Thyroid gland (tissue), 4 donors: ENCODE results near the gene CC2D1B. TPM values are rescaled to one million over a fixed set of nuclear protein-coding genes. Genes with fewer than 3 reads are reported as not detected.

ENCODE experiments used
- DNase-seq, 2 donors: peaks; one replicate each; pipeline ENCODE4 v3.0.0-alpha.2; 2019
- H3K27ac ChIP-seq, 3 donors: fragments of 200-600 bp; sonication (generic); 1 replicate in 2 of 3; 2 replicates in 1 of 3; pipeline ENCODE4 v1.5.1; 2016 to 2019; ENCODE audit warnings: mild to moderate bottlenecking in 1 of 3, moderate library complexity in 1 of 3
- H3K27me3 ChIP-seq: fragments of 200-600 bp; sonication (generic); one replicate; pipeline ENCODE4 v1.5.1; 2019
- H3K36me3 ChIP-seq, 2 donors: fragments of 200-600 bp; sonication (generic); one replicate each; pipeline ENCODE4 v1.5.1; 2016 to 2019
- H3K4me1 ChIP-seq, 2 donors: fragments of 200-600 bp; sonication (generic); one replicate each; pipeline ENCODE4 v1.5.1; 2017 to 2019
- H3K4me3 ChIP-seq, 3 donors: fragments of 200-600 bp; sonication (generic); replicated peaks in 1 of 3; 1 replicate in 2 of 3; 2 replicates in 1 of 3; pipeline ENCODE4 v1.5.1; 2016; ENCODE audit warnings: mild to moderate bottlenecking in 1 of 3
- H3K9me3 ChIP-seq: fragments of 200-600 bp; sonication (generic); one replicate; pipeline ENCODE4 v1.5.1; 2017
- POLR2A ChIP-seq, 2 donors: fragments of 450-650 bp; IDR thresholded peaks; one replicate each; pipeline ENCODE4 v1.6.1; 2017; ENCODE audit warnings: antibody characterized with exemption in 2 of 2, mild to moderate bottlenecking in 2 of 2, moderate library complexity in 1 of 2
- WGBS, 2 donors: methylation state at CpG; one replicate each; pipeline ENCODE4 v1.1.5; 2017; 5-methylcytosine and 5-hydroxymethylcytosine counted together
- intact Hi-C: fragments of 100-400 bp; cut with DNase I; formaldehyde crosslinking; loops from one replicate; pipeline ENCODE4 v1.15.1; 2023
- total RNA-seq, 4 donors: library from RNA; depleted of rRNA; stranded (reverse); fragments of >200 nt; gene quantifications; one replicate each; pipeline ENCODE4 v1.2.3, GENCODE V29; 2016
- TF ChIP-seq, protein P1 (sequence below), 6 experiments: fragments of 200-600 bp in 3 of 6; fragments of 450-650 bp in 3 of 6; sonication (generic) in 3 of 6; IDR thresholded peaks; one replicate each; pipeline ENCODE4 v1.5.1; 2016 to 2019; ENCODE audit warnings: antibody characterized with exemption in 6 of 6, mild to moderate bottlenecking in 2 of 6, inconsistent platforms in 1 of 6, moderate library complexity in 1 of 6

Gene CC2D1B
- total RNA-seq, 4 donors from 2014 or later: 34.7 to 68.2 (median 48.4) TPM

GRCh38 chr1:52355847-52356505, 10.0 kb downstream of the CC2D1B start:
- DNase-seq: no peak
- Histone ChIP-seq H3K27ac (no peak overlapping the region), H3K4me3 (no peak overlapping the region), H3K9me3 (no peaks in the 10 kb centered on the region), H3K27me3 (no peaks in the 10 kb centered on the region), H3K4me1 (no peaks in the 10 kb centered on the region), H3K36me3 (peaks cover 84% of the 10 kb centered on the region in 2 donors)
- WGBS, 2 donors: 88 to 90% methylated on average over 8 to 10 of the region's 11 CpGs
- intact Hi-C loops: no loop called here
- no peak for TF ChIP-seq POLR2A (IDR thresholded peaks at IDR 0.05)
- TF ChIP-seq, protein P1, sequence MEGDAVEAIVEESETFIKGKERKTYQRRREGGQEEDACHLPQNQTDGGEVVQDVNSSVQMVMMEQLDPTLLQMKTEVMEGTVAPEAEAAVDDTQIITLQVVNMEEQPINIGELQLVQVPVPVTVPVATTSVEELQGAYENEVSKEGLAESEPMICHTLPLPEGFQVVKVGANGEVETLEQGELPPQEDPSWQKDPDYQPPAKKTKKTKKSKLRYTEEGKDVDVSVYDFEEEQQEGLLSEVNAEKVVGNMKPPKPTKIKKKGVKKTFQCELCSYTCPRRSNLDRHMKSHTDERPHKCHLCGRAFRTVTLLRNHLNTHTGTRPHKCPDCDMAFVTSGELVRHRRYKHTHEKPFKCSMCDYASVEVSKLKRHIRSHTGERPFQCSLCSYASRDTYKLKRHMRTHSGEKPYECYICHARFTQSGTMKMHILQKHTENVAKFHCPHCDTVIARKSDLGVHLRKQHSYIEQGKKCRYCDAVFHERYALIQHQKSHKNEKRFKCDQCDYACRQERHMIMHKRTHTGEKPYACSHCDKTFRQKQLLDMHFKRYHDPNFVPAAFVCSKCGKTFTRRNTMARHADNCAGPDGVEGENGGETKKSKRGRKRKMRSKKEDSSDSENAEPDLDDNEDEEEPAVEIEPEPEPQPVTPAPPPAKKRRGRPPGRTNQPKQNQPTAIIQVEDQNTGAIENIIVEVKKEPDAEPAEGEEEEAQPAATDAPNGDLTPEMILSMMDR (IDR thresholded peaks at IDR 0.05): no peak

DNA sequence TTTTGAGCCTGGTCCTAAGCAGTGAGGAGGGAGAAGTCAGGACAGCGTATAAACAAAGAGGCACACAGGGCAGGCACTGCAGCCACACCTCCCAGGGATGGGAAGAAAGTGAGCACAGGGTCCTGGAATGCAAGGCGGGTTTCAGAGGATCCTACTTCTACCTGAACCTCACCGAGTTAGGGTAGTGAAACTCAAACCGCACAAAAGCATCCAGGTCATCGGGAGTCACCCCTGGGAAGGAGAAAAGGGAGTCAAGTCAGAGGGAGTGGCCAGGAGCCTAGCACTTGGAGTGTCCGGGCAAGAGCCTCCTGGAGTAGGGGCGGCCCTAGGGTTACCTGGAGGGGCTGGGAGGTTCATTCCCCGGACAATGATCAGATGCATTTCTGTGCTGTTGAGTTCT, 10.6 kb downstream of the CC2D1B start:
- no peak for DNase-seq
- no peaks in the 10 kb centered on the region for H3K9me3 ChIP-seq
- TF ChIP-seq, protein P1 (IDR thresholded peaks at IDR 0.05): no peak
- no peak for TF ChIP-seq POLR2A (IDR thresholded peaks at IDR 0.05)
- WGBS, 2 donors: 94 to 98% methylated on average over 8 of the region's 8 CpGs
- intact Hi-C loops: no loop called here
- H3K4me3 ChIP-seq: no peak overlapping the region
- H3K27ac ChIP-seq: no peak overlapping the region
- H3K27me3 ChIP-seq: no peaks in the 10 kb centered on the region
- no peaks in the 10 kb centered on the region for H3K4me1 ChIP-seq
- peaks cover 78 to 79% of the 10 kb centered on the region in 2 donors for H3K36me3 ChIP-seq

GRCh38 chr1:52352690-52353089, 13.3 kb downstream of the CC2D1B start:
- no peak for DNase-seq
- no peak overlapping the region for H3K27ac ChIP-seq
- no peak overlapping the region for H3K4me3 ChIP-seq
- H3K9me3 ChIP-seq: no peaks in the 10 kb centered on the region
- no peak for TF ChIP-seq POLR2A (IDR thresholded peaks at IDR 0.05)
- TF ChIP-seq, protein P1 (IDR thresholded peaks at IDR 0.05): no peak
- WGBS, 2 donors: 80 to 83% methylated on average over 7 of the region's 7 CpGs
- H3K27me3 ChIP-seq: no peaks in the 10 kb centered on the region
- intact Hi-C loops: no loop called here
- peaks cover 51% of the 10 kb centered on the region in 2 donors for H3K36me3 ChIP-seq
- H3K4me1 ChIP-seq: no peaks in the 10 kb centered on the region

DNA sequence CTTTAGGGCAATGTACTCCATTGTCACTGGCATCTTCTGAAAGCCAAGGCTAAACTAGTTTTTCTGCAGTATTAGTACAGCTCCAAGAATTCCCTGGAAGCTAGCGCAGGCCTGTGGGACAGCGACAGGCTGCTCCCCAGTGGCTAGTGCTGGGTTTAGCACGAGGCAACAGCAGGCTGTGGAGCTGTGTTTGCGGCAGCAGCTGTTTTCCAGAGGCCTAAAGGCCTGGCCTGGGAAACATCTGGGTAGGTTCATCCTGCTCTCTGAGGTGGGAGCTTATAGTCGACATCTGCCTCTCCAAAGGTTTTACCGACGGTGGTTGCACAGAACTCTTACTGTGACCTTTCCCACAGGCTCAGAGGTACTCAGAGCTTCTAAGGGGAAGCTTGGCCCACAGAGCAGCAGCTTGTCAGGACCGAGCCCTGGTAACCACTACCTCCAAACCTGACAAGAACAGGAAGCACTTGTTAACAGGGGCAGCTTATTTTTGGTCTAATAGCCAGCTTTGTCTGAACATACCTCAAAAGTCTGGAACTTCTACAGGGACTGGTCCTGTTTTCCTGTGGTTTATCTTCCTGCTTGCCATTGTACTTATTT, 17.2 kb downstream of the CC2D1B start:
- Histone ChIP-seq H3K27ac (no peak overlapping the region), H3K27me3 (no peaks in the 10 kb centered on the region), H3K36me3 (peaks cover 12 to 13% of the 10 kb centered on the region in 2 donors), H3K4me3 (no peak overlapping the region), H3K9me3 (no peaks in the 10 kb centered on the region), H3K4me1 (no peaks in the 10 kb centered on the region)
- 63 to 72% methylated on average over 7 to 8 of the region's 8 CpGs for WGBS, 2 donors
- intact Hi-C loops: no loop called here
- TF ChIP-seq POLR2A (IDR thresholded peaks at IDR 0.05): no peak
- TF ChIP-seq, protein P1 (IDR thresholded peaks at IDR 0.05): no peak
- DNase-seq: no peak

DNA sequence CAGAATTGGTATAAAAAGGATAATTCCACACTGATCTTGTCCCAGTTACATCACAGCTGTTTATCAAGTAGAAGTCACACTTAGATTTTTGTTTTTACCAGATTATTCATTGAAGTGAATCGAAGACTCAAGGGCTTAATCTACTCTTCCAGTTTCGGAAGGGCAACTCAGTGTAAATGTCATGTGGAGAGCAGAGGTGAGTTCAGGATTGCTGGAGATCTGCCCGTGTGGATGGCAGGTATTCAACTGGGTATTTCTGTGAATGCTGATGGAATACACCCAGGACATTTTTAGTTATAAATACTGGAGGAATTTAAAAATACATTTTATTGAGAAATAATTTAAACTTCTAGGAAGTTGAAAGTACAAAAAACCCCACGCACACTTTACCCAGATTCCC, 19.4 kb downstream of the CC2D1B start:
- Histone ChIP-seq H3K36me3 (no peaks in the 10 kb centered on the region), H3K27me3 (no peaks in the 10 kb centered on the region), H3K27ac (no peak overlapping the region), H3K4me3 (no peak overlapping the region), H3K4me1 (no peaks in the 10 kb centered on the region), H3K9me3 (no peaks in the 10 kb centered on the region)
- no peak for DNase-seq
- intact Hi-C loops: no loop called here
- TF ChIP-seq POLR2A (IDR thresholded peaks at IDR 0.05): no peak
- WGBS, 2 donors: 83 to 91% methylated on average over 4 of the region's 4 CpGs
